GM18505 (cell line): ENCODE data around the gene CHRM4.

Experiments used
- ATAC-seq: cut with Tn5 transposase; IDR thresholded peaks from one replicate; pipeline ENCODE4 v1.9.1; 2021; ENCODE audit not compliant: unreplicated experiment
- POLR2A ChIP-seq: IDR thresholded peaks from 4 replicates; pipeline ENCODE4 v1.6.1; 2011; ENCODE audit warnings: borderline replicate concordance; ENCODE audit not compliant: insufficient read depth, insufficient read length; ENCODE audit errors: extremely low read depth

The CHRM4 gene

GRCh38 chr11:46351148-46351547, 40.4 kb downstream of the CHRM4 start:
- no peak for TF ChIP-seq POLR2A
- no peak for ATAC-seq

- TF ChIP-seq POLR2A, result no peak
- ATAC-seq, result no peak
Measured at GRCh38 chr11:46350695-46351094, 40.9 kb downstream of the CHRM4 start.

- no peak for ATAC-seq
- TF ChIP-seq POLR2A, result no peak
Measured at GRCh38 chr11:46348566-46349401, 42.8 kb downstream of the CHRM4 start.

- peak; percentile 2 for ATAC-seq
- no peak for TF ChIP-seq POLR2A
Measured at GRCh38 chr11:46347637-46348311, 43.8 kb downstream of the CHRM4 start.

GRCh38 chr11:46346886-46347636, 44.5 kb downstream of the CHRM4 start, which contains the start of gene DGKZ:
Gene DGKZ, plus strand, starts transcription at chr11:46347463. Its CDS starts 197 bp downstream, at chr11:46347660.
- TF ChIP-seq POLR2A, result peak; percentile 52
- peak; percentile 56 for ATAC-seq

GRCh38 chr11:46345881-46346484, 45.6 kb downstream of the CHRM4 start:
- no peak for ATAC-seq

GRCh38 chr11:46345131-46345597, 46.4 kb downstream of the CHRM4 start:
- TF ChIP-seq POLR2A, result no peak
- no peak for ATAC-seq

More at GRCh38 chr11:46345881-46346484, 45.6 kb downstream of the CHRM4 start:
- no peak for TF ChIP-seq POLR2A

GRCh38 chr11:46343520-46343919, 48.1 kb downstream of the CHRM4 start:
- no peak for ATAC-seq
- no peak for TF ChIP-seq POLR2A

- no peak for TF ChIP-seq POLR2A
- no peak for ATAC-seq
Measured at GRCh38 chr11:46342239-46342638, 49.3 kb downstream of the CHRM4 start.

- no peak for ATAC-seq
- no peak for TF ChIP-seq POLR2A
Measured at GRCh38 chr11:46341454-46341853, 50.1 kb downstream of the CHRM4 start.

GRCh38 chr11:46339816-46340215, 51.8 kb downstream of the CHRM4 start:
- no peak for TF ChIP-seq POLR2A
- no peak for ATAC-seq

- no peak for ATAC-seq
- no peak for TF ChIP-seq POLR2A
Measured at GRCh38 chr11:46338988-46339666, 52.4 kb downstream of the CHRM4 start.
